SK-MEL-5 (cell line): Measurements from ENCODE around the gene HIF3A. TPM values are rescaled to one million over a fixed set of nuclear protein-coding genes. Genes with fewer than 3 reads are reported as not detected.
"Not testable (repeated sequence)": the region's sequence is repeated elsewhere in the genome, so short reads cannot be mapped to it uniquely, and the experiment has no call there.

ENCODE experiments used
- DNase-seq: peaks from one replicate; pipeline ENCODE4 v3.0.0-alpha.2; 2016; ENCODE audit warnings: low read depth, low spot score
- in situ Hi-C: cut with HindIII; loops from 2 replicates; pipeline ENCODE4 v1.10.0; 2016; ENCODE audit warnings: low sequenced_read_pairs, high pct_unique_total_duplicates, low pct_unique_long_range_greater_than_20kb
- total RNA-seq: library from RNA; depleted of rRNA; stranded (reverse); fragments of >200 nt; shearing (Covaris generic); gene quantifications from 2 replicates; pipeline ENCODE4 v1.2.3, GENCODE V29; 2014

The HIF3A gene
- total RNA-seq, 1 experiment from 2014 or later = not detected

- in situ Hi-C loops = no loop called here
These were observed 73.0 kb downstream of the HIF3A start for GRCh38 chr19:46369817-46370216.

DNA sequence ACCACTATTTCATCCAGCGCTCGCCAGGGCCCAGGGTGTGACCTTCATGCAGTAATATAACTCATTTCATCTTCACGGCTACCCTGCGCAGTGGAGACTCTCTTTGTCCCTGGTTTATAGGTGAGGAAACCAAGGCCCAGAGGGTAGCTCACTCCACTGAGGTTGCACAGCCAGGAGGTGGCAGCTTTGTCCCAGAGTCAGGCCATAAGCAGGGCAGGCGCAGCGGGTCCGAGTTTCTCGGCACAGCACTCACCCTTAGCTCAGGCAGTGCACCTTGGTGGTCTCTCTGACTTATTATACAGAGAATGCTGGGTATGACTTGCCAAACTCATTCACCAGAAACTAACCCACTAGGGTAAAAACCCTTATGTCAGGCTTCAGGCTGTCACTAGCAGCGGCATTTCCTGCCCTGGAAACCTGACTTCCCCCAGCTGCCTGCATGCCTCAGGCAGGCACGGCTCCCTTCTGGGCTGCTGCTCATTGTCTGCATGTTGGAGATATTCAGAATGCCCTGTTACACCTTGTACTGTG, 74.6 kb downstream of the HIF3A start:
- no peak for DNase-seq
- in situ Hi-C loops = no loop called here

More at GRCh38 chr19:46369817-46370216, 73.0 kb downstream of the HIF3A start:
- no peak for DNase-seq

GRCh38 chr19:46372901-46373490, 76.2 kb downstream of the HIF3A start:
- no peak for DNase-seq
- in situ Hi-C loops = no loop called here

- in situ Hi-C loops = no loop called here
These were observed 76.9 kb downstream of the HIF3A start for GRCh38 chr19:46373491-46374359.

GRCh38 chr19:46374536-46375475, 78.0 kb downstream of the HIF3A start:
- no peak for DNase-seq
- in situ Hi-C loops = no loop called here

More at GRCh38 chr19:46373491-46374359, 76.9 kb downstream of the HIF3A start:
- no peak for DNase-seq

DNA sequence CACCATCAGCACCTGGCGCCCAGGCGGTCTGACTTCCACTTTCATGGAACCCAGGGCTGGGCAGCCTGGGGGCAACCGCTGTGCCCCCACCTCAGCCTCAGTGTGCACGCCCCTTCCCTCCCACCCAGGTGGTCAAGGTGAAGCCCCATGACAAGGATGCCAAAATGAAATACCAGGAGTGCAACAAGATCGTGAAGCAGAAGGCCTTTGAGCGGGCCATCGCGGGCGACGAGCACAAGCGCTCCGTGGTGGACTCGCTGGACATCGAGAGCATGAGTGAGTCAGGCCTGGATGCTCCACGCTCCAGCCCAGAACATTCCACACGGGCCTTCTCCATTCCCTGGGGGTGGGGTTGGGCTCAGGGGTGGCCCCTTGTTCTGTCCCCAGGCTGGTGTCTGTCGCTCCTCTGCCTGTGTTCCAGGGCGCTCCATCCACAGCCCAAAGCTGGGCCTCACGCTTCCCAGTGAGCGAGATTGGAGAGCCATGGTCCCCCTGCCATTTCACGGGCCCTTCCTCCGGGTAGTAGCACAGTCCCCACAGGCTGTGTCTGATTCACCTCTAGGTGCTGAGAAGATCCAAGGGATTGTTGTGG, 78.7 kb downstream of the HIF3A start:
- DNase-seq, in situ Hi-C loops: not testable (repeated sequence)

GRCh38 chr19:46376241-46377153, 79.7 kb downstream of the HIF3A start:
- DNase-seq = no peak
- in situ Hi-C loops = no loop called here

DNA sequence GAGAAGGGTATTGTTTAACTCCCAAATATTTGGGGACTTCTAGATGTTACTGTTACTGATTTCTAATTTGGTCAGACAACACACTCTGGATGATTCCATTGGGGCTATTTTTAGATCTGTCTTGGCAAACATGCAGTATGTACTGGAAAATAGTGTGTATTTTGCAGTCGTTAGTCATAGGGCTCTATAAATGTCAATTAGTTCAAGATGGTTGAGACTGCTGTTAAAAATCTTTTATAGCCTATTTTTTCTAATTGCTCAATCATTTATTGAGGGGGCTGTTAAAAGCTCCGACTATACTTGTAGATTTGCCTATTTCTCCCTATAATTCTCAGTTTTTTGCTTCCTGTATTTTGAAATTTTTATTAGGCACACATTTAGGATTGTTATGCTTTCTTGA, 81.4 kb downstream of the HIF3A start:
- no peak for DNase-seq
- in situ Hi-C loops = no loop called here

DNA sequence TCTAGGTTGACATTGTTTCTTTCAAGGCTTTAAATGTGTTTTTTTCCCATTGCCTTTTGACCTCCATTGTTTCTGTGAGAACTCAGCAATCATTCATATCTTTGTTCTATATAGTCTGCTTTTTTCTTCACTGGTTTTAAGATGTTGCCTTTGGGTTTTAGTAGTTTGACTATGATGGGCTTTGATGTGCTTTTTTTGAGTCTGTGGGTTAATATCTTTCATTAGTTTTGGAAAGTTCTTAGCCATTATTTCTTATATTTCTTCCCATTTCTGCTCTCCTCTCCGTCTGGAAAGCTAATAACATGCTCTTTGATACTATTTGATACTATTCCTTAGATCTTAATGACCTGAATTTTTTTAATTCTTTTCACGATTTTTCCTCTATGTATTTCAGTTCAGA, 83.8 kb downstream of the HIF3A start:
- in situ Hi-C loops = no loop called here
- DNase-seq = no peak

- no peak for DNase-seq
- in situ Hi-C loops = no loop called here
These were observed 84.5 kb downstream of the HIF3A start for GRCh38 chr19:46381346-46381745.

GRCh38 chr19:46381756-46382345, 85.0 kb downstream of the HIF3A start:
- no peak for DNase-seq
- in situ Hi-C loops = no loop called here

GRCh38 chr19:46383171-46383815, 86.5 kb downstream of the HIF3A start:
- in situ Hi-C loops = no loop called here
- no peak for DNase-seq

DNA sequence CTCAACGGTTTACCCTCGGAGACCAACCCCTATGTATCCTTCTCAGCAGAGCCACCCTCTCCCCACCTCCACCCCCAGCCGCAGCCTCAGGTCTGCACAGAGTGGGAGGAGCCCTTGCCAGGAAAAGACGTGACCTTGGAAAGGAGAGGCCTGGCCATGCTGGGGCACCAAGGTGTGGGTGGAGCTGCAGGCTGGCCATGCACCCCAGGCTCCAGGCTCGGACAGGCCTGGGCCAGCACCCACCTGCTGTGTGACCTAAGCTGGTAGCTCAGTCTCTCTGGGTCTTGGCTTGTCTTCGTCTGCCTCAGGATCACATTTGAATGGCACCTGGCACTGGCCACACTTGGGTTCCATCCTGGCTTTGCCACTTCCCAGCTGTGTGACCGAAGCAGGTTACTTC, 87.0 kb downstream of the HIF3A start:
- in situ Hi-C loops = no loop called here
- DNase-seq = no peak

- DNase-seq = no peak
- in situ Hi-C loops = no loop called here
These were observed 87.6 kb downstream of the HIF3A start for GRCh38 chr19:46384396-46384795.

DNA sequence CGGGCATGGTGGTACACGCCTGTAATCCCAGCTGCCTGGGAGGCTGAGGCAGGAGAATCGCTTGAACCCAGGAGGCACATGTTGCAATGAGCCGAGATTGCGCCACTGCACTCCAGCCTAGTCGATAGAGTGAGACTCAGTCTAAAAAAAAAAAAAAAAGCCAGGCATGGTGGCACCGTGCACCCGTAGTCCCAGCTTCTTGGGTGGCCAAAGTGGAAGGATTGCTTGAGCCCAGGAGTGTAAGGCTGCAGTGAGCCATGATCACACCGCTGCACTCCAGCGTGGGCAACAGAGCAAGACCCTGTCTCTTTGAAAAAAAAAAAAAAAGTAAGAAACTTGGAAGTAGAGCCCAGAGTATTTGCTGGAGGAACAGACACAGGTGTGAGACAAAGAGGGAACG, 88.8 kb downstream of the HIF3A start:
- in situ Hi-C loops = no loop called here
- no peak for DNase-seq

- no peak for DNase-seq
- in situ Hi-C loops = no loop called here
These were observed 89.3 kb downstream of the HIF3A start for GRCh38 chr19:46386151-46386550.
